Measurements from ENCODE around the gene CASR.

The CASR gene

GRCh38 chr3:122215592-122216298 lies 32.3 kb downstream of the CASR start:
- WGBS, 2 experiments (ENCODE audit: insufficient coverage in 2 of 2), result 50 to 52% methylated on average over 1 to 2 of the region's 2 CpGs
- Histone ChIP-seq H3K4me1 (ENCODE audit: control insufficient read depth, insufficient read depth, low read length, poor library complexity, severe bottlenecking) (no peaks in the 10 kb centered on the region), H3K9me3 (ENCODE audit: control insufficient read depth, low read length) (no peaks in the 10 kb centered on the region), H3K4me3 (ENCODE audit: extremely low read depth, insufficient read depth, low read length, poor library complexity, severe bottlenecking) (no peak overlapping the region), H3K27ac (ENCODE audit: low read depth, low read length, severe bottlenecking) (no peak overlapping the region), H3K36me3 (ENCODE audit: control insufficient read depth, insufficient read depth, low read length) (no peaks in the 10 kb centered on the region)

DNA sequence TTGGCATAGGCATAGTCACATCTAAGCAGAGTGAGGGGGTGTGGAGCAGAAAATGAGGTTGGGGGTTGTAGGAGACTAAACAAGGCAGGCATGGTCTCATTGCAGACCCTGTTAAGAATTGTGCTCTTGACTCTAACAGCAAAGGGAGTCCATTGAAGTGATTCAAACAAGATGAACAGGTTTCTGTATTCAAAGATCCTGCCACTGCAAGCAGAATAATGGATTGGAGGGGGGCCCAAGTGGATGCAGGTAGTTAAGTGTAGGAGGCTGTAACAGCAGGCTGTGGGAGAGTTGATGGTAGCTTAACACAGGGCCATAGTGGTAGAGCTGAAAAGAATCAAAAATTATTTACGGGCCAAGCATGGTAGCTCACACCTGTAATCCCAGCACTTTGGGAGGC lies 34.4 kb downstream of the CASR start:
- H3K27ac ChIP-seq (ENCODE audit: low read depth, low read length, severe bottlenecking), result no peak overlapping the region
- 71 to 73% methylated on average over 1 of the region's 1 CpG for WGBS, 2 experiments (ENCODE audit: insufficient coverage in 2 of 2)
- H3K4me3 ChIP-seq (ENCODE audit: extremely low read depth, insufficient read depth, low read length, poor library complexity, severe bottlenecking), result no peak overlapping the region
- H3K9me3 ChIP-seq (ENCODE audit: control insufficient read depth, low read length), result no peaks in the 10 kb centered on the region
- H3K36me3 ChIP-seq (ENCODE audit: control insufficient read depth, insufficient read depth, low read length), result no peaks in the 10 kb centered on the region
- no peaks in the 10 kb centered on the region for H3K4me1 ChIP-seq (ENCODE audit: control insufficient read depth, insufficient read depth, low read length, poor library complexity, severe bottlenecking)

- 80% methylated on average over 1 of the region's 1 CpG; no CpG with 5 or more reads in 1 of the 2 experiments for WGBS, 2 experiments (ENCODE audit: insufficient coverage in 2 of 2)
- Histone ChIP-seq H3K27ac (ENCODE audit: low read depth, low read length, severe bottlenecking) (no peak overlapping the region), H3K4me1 (ENCODE audit: control insufficient read depth, insufficient read depth, low read length, poor library complexity, severe bottlenecking) (no peaks in the 10 kb centered on the region), H3K4me3 (ENCODE audit: extremely low read depth, insufficient read depth, low read length, poor library complexity, severe bottlenecking) (no peak overlapping the region), H3K9me3 (ENCODE audit: control insufficient read depth, low read length) (no peaks in the 10 kb centered on the region), H3K36me3 (ENCODE audit: control insufficient read depth, insufficient read depth, low read length) (no peaks in the 10 kb centered on the region)
Measured at GRCh38 chr3:122219242-122219872, 35.9 kb downstream of the CASR start.

GRCh38 chr3:122227036-122227781 lies 43.7 kb downstream of the CASR start:
- no peaks in the 10 kb centered on the region for H3K4me1 ChIP-seq (ENCODE audit: control insufficient read depth, insufficient read depth, low read length, poor library complexity, severe bottlenecking)
- no peak overlapping the region for H3K4me3 ChIP-seq (ENCODE audit: extremely low read depth, insufficient read depth, low read length, poor library complexity, severe bottlenecking)
- no peaks in the 10 kb centered on the region for H3K9me3 ChIP-seq (ENCODE audit: control insufficient read depth, low read length)
- no peak overlapping the region for H3K27ac ChIP-seq (ENCODE audit: low read depth, low read length, severe bottlenecking)
- 80 to 94% methylated on average over 7 to 16 of the region's 23 CpGs for WGBS, 2 experiments (ENCODE audit: insufficient coverage in 2 of 2)
- no peaks in the 10 kb centered on the region for H3K36me3 ChIP-seq (ENCODE audit: control insufficient read depth, insufficient read depth, low read length)

DNA sequence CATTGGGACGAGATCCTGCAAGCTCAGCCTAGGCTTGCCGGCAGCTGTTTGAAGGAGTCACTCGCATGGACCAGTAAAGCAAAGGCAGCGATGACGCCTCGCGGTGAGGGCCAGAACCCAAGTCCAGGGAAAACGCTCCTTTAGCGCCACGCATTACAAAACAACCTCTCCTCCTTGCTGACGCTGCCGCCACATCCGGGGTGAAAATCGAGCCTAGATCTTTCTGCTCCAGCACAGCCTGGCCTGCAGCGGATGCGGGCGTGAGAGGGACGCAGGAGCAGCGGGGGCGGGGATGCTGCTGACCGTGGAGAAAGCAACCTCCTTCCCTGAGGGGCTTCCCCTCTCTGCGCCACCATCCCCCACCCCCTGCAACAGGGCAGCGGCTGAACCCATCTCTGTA lies 46.7 kb downstream of the CASR start:
- WGBS, 2 experiments (ENCODE audit: insufficient coverage in 2 of 2), result 77 to 88% methylated on average over 10 to 18 of the region's 23 CpGs
- Histone ChIP-seq H3K4me3 (ENCODE audit: extremely low read depth, insufficient read depth, low read length, poor library complexity, severe bottlenecking) (no peak overlapping the region), H3K27ac (ENCODE audit: low read depth, low read length, severe bottlenecking) (no peak overlapping the region), H3K9me3 (ENCODE audit: control insufficient read depth, low read length) (no peaks in the 10 kb centered on the region), H3K4me1 (ENCODE audit: control insufficient read depth, insufficient read depth, low read length, poor library complexity, severe bottlenecking) (no peaks in the 10 kb centered on the region), H3K36me3 (ENCODE audit: control insufficient read depth, insufficient read depth, low read length) (no peaks in the 10 kb centered on the region)

GRCh38 chr3:122231465-122232157 lies 48.1 kb downstream of the CASR start:
- H3K9me3 ChIP-seq (ENCODE audit: control insufficient read depth, low read length), result no peaks in the 10 kb centered on the region
- no peaks in the 10 kb centered on the region for H3K4me1 ChIP-seq (ENCODE audit: control insufficient read depth, insufficient read depth, low read length, poor library complexity, severe bottlenecking)
- H3K36me3 ChIP-seq (ENCODE audit: control insufficient read depth, insufficient read depth, low read length), result no peaks in the 10 kb centered on the region
- H3K4me3 ChIP-seq (ENCODE audit: extremely low read depth, insufficient read depth, low read length, poor library complexity, severe bottlenecking), result no peak overlapping the region
- WGBS, 2 experiments (ENCODE audit: insufficient coverage in 2 of 2), result 72 to 86% methylated on average over 3 to 7 of the region's 9 CpGs
- H3K27ac ChIP-seq (ENCODE audit: low read depth, low read length, severe bottlenecking), result no peak overlapping the region

DNA sequence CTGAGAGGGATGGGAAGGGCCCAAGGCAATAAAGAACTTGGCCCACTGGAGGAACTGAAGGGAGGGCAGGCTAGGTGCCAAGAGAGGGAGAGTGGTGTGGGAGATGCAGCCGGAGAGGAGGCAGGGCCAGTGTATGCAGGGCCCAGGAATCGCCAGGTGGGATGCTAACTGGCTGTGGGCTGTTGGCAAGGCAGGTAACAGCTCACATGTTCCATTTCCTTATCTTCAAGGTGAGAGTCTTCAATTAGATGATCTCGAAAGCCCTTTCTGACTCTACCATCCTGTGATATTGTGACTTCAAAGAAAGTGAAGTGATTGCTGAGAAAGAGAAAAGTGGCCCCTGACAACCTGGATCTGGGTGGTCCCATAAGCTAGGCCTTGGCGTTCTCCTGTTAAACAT lies 49.0 kb downstream of the CASR start:
- Histone ChIP-seq H3K9me3 (ENCODE audit: control insufficient read depth, low read length) (no peaks in the 10 kb centered on the region), H3K27ac (ENCODE audit: low read depth, low read length, severe bottlenecking) (no peak overlapping the region), H3K4me3 (ENCODE audit: extremely low read depth, insufficient read depth, low read length, poor library complexity, severe bottlenecking) (no peak overlapping the region), H3K4me1 (ENCODE audit: control insufficient read depth, insufficient read depth, low read length, poor library complexity, severe bottlenecking) (no peaks in the 10 kb centered on the region), H3K36me3 (ENCODE audit: control insufficient read depth, insufficient read depth, low read length) (no peaks in the 10 kb centered on the region)
- 89 to 90% methylated on average over 1 to 2 of the region's 4 CpGs for WGBS, 2 experiments (ENCODE audit: insufficient coverage in 2 of 2)

DNA sequence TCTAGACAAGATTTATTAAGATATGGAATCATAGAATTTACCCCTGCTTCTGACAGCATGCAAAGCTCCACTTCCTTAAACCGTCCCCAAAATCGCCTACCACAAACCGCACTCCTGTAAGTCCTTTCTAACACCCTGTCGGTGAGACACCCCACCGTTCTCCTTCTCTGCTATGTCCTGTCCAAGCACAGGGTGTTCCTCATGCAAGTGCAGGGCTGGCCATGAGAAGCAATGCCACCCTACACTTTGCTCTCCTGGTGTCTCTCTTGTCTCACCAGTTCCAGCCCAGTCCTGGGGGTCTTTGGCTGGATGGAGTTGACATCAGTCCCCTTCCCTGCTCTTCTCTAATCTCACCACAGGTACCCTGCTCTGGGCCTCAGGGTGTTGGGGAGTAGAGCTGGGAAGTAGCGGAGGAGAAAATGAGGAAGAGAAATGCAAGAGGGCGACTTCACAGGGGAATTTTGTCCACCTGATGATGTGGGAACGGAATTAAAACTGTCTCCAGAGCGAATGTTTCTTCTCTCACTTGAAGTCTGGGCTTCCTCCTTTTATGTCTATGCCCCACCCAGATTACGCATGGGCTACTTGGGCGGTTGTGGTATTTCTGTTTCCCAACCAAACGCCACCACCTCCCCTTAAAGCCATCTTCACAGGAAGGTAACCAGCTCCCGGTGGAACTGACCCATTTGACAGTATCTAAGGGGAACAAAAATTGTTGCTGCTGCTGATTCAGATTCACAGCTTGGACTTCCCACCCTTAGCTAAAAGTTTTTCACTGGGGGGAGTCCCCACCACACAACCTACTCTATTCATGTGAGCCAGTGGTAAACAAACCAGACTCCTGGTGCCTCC lies 49.9 kb downstream of the CASR start:
- 89 to 95% methylated on average over 11 to 12 of the region's 13 CpGs for WGBS, 2 experiments (ENCODE audit: insufficient coverage in 2 of 2)

DNA sequence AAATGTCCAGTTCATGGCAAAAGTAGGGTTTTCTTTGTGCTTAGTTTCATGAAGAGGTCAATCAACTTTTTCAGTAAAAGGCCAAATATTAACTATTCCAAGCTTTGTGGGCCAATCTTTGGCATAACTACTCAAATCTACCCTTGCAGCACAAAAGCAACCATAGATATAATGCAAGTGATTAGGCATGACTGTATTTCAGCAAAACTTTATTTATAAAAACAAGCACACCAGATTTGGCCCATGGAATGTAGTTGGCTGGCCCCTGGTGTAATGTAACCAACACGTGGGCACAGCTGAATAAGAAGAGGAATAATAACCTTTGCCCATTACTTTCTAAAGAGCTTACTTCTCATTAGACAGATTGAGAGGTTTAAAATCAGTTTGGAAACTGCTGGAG lies 50.6 kb downstream of the CASR start:
- Histone ChIP-seq H3K4me3 (ENCODE audit: extremely low read depth, insufficient read depth, low read length, poor library complexity, severe bottlenecking) (no peak overlapping the region), H3K27ac (ENCODE audit: low read depth, low read length, severe bottlenecking) (no peak overlapping the region)
- WGBS, 2 experiments (ENCODE audit: insufficient coverage in 2 of 2), result no CpG with 5 or more reads among the region's 1 CpG

More for the DNA sequence above, 49.9 kb downstream of the CASR start:
- no peak overlapping the region for H3K4me3 ChIP-seq (ENCODE audit: extremely low read depth, insufficient read depth, low read length, poor library complexity, severe bottlenecking)
- H3K4me1 ChIP-seq (ENCODE audit: control insufficient read depth, insufficient read depth, low read length, poor library complexity, severe bottlenecking), result no peaks in the 10 kb centered on the region
- no peaks in the 10 kb centered on the region for H3K9me3 ChIP-seq (ENCODE audit: control insufficient read depth, low read length)
- H3K27ac ChIP-seq (ENCODE audit: low read depth, low read length, severe bottlenecking), result no peak overlapping the region
- H3K36me3 ChIP-seq (ENCODE audit: control insufficient read depth, insufficient read depth, low read length), result no peaks in the 10 kb centered on the region

DNA sequence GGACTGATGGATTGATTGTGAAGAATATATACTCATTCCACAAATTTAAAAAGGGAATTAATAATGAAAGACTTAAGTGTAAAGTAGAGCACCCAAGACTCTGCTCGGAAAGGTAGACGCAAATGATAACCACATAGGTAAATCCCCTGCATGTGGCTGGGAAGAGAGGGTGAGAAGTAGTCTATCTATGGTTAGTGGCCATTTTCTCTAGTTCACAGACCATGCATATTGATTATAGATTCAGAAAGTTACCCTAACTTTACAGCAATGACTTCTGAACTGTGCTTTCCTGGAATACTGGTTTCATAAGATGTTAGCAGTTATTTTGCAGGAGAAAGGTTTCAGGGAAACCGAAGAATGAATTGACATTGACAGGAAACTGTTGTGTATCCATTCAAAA lies 51.7 kb downstream of the CASR start:
- H3K4me3 ChIP-seq (ENCODE audit: extremely low read depth, insufficient read depth, low read length, poor library complexity, severe bottlenecking), result no peak overlapping the region
- H3K4me1 ChIP-seq (ENCODE audit: control insufficient read depth, insufficient read depth, low read length, poor library complexity, severe bottlenecking), result no peaks in the 10 kb centered on the region
- H3K9me3 ChIP-seq (ENCODE audit: control insufficient read depth, low read length), result no peaks in the 10 kb centered on the region
- 78 to 100% methylated on average over 2 to 3 of the region's 3 CpGs for WGBS, 2 experiments (ENCODE audit: insufficient coverage in 2 of 2)
- H3K36me3 ChIP-seq (ENCODE audit: control insufficient read depth, insufficient read depth, low read length), result no peaks in the 10 kb centered on the region
- no peak overlapping the region for H3K27ac ChIP-seq (ENCODE audit: low read depth, low read length, severe bottlenecking)

More for the DNA sequence above, 50.6 kb downstream of the CASR start:
- Histone ChIP-seq H3K9me3 (ENCODE audit: control insufficient read depth, low read length) (no peaks in the 10 kb centered on the region), H3K36me3 (ENCODE audit: control insufficient read depth, insufficient read depth, low read length) (no peaks in the 10 kb centered on the region), H3K4me1 (ENCODE audit: control insufficient read depth, insufficient read depth, low read length, poor library complexity, severe bottlenecking) (no peaks in the 10 kb centered on the region)
